Measurements from ENCODE around the gene GHR.

- TF ChIP-seq ZNF565 (CRISPR knock-in tag; conservative IDR thresholded peaks at IDR 0.05; ENCODE audit: low read depth) (no peak), OSR1 (CRISPR knock-in tag; IDR thresholded peaks at IDR 0.05) (no peak), ESRRG (CRISPR knock-in tag; IDR thresholded peaks at IDR 0.05) (no peak), CSDC2 (CRISPR knock-in tag; IDR thresholded peaks at IDR 0.05) (no peak), RARB (CRISPR knock-in tag; IDR thresholded peaks at IDR 0.05) (no peak), ZFP30 (CRISPR knock-in tag; IDR thresholded peaks at IDR 0.05) (no peak), BACH2 (CRISPR knock-in tag; IDR thresholded peaks at IDR 0.05; ENCODE audit: borderline replicate concordance) (no peak), PPARA (CRISPR knock-in tag; IDR thresholded peaks at IDR 0.05; ENCODE audit: borderline replicate concordance) (no peak), TCF4 (CRISPR knock-in tag; IDR thresholded peaks at IDR 0.05; ENCODE audit: borderline replicate concordance) (no peak), CREB5 (CRISPR knock-in tag; IDR thresholded peaks at IDR 0.05; ENCODE audit: low read depth) (no peak)
These were observed 93.9 kb downstream of the GHR start for GRCh38 chr5:42517164-42517563.
